ENCODE results near the gene PIGT.

- no peak for TF ChIP-seq EP300 (IDR thresholded peaks at IDR 0.05)
- TF ChIP-seq, protein P1, sequence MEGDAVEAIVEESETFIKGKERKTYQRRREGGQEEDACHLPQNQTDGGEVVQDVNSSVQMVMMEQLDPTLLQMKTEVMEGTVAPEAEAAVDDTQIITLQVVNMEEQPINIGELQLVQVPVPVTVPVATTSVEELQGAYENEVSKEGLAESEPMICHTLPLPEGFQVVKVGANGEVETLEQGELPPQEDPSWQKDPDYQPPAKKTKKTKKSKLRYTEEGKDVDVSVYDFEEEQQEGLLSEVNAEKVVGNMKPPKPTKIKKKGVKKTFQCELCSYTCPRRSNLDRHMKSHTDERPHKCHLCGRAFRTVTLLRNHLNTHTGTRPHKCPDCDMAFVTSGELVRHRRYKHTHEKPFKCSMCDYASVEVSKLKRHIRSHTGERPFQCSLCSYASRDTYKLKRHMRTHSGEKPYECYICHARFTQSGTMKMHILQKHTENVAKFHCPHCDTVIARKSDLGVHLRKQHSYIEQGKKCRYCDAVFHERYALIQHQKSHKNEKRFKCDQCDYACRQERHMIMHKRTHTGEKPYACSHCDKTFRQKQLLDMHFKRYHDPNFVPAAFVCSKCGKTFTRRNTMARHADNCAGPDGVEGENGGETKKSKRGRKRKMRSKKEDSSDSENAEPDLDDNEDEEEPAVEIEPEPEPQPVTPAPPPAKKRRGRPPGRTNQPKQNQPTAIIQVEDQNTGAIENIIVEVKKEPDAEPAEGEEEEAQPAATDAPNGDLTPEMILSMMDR (IDR thresholded peaks at IDR 0.05) = no peak
Observed at GRCh38 chr20:45433976-45434375, 18.0 kb downstream of the PIGT start.
